Anterior cingulate cortex (tissue), 58 donors: ENCODE measurements around the gene TASOR2.

Source experiments
- DNase-seq, 58 donors: peaks; one replicate each; lab custom pipeline; 2025; lab: John Stamatoyannopoulos, UW

Gene TASOR2

DNA sequence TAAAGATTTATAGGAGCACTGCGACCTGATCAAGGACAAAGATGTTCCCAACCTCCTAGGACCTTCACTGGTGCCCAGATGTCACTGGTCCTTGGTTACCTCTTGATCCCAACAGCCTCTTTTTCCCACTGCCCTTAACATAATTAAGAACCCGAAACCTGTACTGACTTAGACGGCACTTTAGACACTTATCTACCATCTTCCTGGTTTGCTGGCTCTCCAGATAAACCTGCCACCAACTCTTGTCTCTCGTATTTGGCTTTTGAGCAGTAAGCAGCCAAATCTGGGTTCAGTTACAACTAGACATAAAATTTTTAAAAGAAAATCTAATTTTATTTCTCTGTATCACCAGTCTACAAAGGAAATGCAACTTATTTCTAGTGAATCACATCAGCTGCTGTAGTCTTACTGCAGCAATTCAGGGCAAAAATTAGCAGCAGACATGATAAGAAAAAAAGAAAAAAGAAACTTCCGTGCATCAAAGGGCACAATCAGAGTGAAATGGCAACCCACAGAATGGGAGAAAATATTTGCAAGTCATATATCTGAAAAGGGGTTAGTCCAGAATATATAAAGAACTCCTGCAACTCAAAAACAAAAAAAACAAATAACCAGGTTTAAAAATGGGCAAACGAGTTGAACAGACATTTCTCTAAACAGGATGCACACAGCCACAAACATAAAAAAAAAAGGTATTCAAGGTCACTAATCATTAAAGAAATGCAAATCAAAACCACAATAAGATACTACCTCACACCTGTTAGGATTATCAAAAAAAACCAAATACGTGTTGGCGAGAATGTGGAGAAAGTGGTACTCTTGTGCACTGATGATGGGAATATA is 27.7 kb upstream of the TASOR2 start:
- no peak for DNase-seq

DNA sequence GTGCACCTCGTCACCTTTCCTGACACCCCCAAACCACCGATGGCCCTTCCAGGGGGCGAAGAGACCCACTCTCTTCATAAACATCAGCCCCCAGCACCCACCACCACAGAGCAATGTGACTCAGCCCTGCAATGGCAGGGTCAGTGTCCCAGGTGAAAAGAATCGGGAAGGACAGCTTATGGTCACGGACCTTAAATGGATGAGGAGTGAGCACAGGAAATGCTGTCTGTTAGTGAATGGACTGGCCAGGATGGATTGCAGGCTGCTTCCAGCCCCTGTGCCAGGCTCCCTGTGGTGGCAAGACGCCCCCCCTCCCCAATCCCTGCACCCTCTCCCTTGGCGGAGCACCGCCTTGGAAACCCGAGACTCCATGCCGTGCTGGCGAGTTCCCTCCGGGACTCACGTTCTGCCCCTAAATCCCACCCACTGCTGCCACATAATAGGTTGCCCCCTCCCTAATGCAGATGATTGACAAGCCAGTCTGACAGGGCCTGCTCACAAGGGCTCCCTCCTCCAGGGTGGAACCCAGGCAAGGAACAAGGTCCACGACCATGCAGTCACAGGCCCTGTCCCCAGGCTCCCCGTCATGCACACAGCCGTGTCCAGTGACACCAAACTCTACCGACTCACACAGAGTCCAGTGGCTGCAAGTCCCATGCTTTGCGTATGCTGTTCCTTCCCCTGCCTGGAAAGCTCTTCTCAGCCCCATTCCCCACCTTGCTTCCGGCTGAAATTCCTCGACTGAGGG is 25.6 kb upstream of the TASOR2 start:
- DNase-seq: no peak

DNA sequence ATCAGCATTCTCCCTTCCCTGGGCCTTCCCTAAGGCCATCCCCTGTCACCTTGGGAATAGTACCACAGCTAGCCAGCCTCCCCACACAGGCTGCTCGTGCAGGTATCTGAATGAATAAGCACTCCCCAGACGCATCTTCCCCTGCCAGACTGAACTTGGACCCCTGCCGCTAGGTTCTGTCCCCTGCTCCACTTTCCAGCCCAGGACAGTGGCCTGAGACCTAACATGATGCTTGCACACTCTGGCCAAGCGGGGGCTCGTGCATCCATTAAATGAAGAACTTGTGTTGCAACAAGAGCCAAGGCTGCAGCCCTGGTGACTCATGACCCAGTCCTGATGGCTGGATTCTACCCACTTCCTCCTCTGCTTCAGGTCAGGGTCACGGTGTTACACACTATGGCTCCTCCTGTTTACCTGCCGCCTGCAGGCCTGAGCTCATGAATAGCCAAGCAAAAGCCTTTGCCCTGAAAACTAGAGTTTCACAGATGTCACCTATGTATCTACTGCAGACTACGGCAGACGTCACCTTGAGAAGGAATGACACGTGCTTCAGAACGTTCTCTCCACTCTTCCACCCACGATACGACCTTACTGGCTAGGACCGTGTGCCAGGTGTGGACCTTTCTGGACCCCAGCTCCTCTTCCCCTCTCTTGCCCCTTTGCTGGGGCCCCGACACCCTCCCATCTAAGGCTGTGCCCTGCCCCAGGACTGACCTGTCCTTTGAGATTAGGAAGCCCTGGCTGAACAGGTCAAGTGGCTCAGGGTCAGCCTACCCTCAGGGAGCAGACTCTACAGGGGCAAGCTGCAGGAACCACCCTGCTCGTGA is 24.7 kb upstream of the TASOR2 start:
- no peak for DNase-seq

DNA sequence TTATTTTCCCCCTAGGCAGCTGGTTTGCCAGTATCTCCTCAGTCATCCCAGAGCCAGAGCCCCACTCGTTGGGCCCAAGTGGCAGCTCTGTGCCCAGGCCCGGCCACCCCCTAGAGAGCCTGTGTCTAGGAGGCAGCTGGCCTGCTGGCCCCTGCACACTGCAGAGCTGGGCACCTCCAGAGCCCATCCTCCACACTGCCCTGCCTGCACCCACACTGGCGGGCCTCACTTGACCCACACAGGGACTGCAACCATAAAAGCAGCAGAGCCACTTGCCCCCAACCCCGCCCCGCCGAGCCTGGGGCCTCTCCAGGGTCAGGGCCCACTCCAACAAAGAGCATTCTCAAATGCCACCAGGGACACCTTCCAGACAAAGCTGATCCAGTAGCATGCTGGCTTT is 23.6 kb upstream of the TASOR2 start:
- no peak for DNase-seq

DNA sequence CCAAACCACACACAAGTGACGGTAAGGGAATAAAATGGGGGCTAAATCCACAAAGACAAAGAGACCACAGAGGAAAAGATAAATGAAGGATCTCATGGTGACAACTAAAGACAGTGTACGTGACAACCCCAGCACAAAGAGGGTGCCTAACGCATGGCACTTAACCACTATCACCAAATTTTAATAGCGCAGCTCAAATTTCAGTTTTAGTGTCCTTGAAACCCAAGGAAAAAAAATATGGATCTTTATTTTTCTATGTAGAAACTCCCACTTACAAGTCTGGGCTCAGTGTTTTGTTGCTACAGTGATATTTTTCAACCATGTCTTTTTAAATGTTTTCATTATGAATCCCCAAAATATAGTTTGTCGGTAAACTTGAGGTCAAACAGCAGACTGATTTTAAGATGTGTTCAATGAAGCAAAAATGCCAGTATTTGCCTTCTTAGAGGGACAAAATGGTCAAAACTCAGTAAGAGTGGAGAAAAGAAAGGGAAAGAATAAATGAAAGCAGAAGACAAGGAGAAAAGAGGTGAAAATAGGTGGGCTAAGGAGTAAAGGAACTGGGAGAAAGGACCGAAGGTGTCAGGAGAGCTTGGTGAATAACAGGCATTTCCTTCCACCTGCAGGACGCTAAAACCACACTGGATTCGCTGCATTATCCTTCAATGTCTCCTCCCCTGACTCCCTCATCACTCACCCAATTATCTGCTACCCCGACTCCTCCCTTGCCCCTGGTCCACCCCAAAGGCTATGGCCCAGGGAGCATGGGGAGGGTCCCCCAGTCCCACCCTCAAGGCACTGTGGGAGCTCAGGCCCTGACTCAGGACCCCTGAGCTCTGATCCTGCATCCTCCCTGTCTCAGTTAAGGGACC is 21.7 kb upstream of the TASOR2 start:
- no peak for DNase-seq

DNA sequence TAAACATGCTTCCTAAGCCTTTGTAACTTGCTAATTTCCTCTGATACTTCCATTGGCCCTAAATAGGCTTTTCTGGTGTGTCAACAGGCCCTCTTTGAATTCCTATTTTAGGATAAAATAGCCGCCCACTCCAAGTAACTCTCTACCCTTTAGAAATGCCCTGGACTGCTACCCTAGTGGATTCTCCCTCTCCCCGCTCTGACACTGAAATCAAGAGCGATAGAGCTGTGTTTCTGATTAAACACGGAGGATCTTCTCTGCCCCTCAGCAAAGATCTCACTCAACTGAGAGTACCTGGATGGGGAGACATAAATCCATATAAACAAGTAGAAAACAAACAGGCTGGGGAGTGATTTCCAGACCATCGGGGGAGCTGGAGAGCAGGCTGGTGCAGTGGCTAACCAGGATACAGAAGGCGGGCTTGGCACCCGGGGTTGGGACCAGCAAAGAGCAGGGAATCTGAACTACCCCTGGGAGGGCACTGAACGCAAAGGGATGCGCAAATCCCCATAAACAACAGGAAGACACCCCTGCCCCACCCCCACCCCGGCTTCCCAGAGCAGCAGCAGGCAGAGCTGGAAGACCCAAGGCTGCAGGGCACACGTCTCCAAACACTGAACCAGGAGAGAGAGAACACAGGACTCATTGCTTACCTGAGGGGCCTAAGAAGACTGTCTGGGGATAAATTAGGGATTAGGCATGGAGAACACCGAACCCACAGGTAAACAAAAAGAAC is 20.8 kb upstream of the TASOR2 start:
- DNase-seq: no peak

DNA sequence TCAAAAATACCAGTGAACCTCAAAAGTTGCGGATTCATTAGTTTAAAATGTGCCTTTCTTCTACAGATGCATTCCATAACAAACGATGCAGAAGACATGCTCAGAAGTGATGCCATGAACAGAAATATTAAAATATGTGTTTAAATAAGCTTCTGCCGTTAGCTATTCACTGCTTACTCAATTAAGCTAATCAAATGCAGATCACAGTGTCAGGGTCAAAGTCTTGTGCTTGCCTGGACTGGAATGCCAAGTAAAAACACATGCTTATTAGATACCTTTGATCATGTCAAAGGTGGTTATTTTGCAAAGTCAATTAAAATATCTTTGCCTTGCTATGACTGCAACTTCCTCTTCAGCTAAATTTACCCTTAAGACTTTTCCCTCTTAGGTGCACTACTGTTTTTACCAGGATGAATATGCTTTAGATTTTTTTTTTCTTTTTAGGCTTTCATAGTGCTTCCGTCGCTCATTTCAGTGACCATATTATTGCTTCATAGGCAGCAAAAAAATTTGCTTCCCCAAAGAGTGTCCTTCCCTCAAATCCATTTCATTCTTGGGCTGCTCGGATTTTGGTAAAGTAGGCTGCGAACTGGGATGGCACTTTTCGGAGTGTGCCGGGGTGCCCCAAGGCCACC is 19.1 kb upstream of the TASOR2 start:
- DNase-seq: no peak

DNA sequence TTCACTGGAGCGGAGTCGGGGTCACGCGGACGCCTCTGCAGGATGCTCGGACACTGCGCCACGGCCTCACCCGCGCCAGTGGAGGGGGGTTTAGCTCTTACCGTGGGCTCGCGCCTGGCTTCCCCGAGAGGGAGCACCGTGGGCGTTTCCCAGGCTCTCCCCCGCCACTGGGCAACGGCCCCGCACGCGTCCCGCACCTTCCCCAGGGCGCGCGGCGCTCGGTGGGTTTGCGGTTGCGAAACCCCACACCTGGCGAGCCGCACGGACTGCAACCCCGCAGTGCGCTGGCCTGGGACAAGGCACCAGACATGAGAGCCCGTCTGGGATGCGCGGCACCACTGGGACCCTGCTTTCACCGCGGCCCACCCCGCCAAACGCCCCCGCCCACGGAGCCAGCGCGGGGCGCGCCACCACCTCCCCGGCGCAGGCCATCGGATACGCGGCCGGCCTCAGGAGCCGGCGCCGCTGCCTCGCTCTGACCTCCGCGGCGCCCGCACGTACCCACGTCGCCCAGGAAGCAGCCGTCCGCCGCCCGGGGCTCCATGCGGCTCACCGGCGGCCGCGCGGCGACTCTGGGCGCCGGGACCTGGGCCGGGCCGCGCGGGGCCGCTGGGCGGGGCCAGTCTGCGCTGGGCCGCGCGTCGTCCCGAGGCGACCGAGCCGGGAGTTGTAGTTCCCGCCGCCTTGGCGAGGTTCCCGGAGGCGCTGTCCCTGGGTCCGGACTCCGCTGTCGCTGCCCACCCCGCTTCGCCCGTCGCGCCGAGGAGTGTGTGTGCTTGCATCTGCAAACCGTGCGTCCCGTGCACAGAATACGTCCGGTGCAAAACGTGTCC is 18.4 kb upstream of the TASOR2 start, which contains the start of gene ASB13:
Gene ASB13 (minus strand): TSS at position 588 of the 833 bp plus-strand sequence. CDS start 44 bp downstream, at position 544.
- DNase-seq: peak in 53 of 58 donors; percentile 12 to 76 (median 48)

DNA sequence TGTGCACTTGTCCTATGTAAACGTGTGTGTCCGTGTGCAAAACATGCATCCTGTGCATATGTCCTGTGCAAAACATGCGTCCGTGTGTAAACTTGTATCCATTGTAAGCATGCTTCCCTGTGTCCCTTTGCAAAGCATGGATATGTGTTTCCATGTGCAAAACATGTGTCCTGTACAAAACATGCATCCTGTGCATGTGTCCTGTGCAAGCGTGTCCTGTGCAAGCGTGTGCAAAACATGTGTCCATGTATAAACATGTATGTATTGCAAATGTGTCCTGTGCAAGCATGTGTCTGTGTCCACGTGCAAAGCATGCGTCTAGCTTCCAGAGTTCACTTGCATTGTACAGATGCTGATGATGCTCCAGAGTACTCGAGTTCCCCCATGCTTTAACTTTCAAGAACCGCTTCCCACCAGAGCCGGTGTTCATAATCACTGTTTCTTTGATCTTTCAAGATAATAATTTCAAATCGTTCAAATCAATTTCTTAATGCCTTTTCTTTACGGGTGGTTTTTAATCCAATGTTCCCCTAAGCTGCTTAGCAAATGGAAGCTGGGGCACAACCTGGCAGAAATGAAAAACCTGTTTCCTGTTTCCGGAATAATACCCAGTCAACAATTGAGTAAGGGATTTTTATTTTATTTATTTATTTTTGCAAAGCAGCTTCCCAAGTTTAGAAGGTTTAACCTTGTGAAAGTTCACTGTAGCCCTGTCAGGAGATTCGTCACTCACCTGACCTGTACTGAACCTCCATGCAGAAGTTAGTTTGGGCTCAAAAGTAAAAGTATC is 17.6 kb upstream of the TASOR2 start:
- no peak for DNase-seq

DNA sequence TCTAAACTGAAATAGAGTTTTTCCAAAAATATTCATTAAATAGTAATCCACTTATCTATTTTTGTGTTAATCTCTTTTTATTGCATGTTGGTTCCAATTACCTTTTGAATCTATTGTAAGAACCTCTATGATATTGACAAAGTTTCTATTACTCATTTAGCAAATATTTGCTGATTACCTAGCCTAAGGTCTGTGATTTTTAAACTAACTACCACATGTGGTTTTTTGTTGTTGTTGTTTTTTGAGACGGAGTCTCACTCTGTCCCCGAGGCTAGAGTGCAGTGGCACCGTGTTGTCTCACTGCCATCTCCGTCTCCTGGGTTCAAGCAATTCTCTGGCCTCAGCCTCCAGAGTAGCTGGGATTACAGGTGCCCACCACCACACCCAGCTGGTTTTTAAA is 16.2 kb upstream of the TASOR2 start:
- no peak for DNase-seq

DNA sequence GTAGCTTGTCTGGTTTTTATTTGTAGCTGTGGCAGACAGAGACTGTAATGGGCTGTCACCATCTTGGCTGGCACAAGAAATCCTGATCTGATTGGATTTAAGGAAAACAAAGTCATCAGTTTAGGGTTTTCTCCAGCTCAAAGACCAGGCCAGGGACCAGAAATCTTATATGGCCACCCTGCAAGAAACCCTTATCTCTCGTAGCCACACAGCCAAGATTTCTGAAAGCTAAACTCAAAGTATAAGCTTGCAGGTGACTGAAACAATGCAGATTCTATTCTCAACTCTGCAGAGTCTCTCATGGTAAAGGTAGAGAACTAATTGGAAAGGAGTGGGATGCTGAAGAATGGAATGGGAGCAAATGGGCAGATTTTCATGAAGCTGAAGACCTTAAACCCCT is 15.0 kb upstream of the TASOR2 start:
- no peak for DNase-seq

DNA sequence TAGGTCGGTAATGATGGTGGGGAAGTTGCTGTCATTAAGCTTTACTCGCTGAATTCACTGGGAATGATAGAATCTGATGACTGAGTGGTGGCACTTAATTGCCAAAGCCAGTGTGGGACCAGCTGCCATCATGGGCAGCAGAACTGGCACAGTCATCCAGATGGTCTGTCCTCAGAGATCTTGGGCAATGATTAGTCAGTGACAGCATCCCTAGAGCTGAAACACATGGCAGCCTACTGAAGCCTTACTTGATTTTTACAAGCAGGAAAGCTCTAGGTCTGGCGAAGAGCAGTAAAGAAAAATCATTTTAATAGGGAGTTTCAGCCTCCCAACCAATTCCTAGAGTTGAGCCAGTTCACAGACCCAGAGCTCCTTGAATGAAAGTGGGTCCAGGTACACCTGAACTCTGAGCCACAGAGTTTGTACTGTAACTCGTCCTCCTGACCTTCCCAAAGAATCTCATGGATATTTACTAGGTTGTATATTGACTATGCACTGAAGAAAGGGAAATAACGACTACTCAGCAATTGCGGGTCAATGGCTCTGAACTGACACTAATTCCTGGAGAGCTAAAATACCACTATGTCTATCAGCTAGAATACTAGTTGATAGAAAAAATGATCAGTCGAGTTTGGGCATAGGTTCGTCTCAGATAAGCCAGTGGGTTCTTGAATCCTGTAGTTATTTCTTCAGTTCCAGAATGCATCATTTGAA is 13.8 kb upstream of the TASOR2 start:
- DNase-seq: no peak

DNA sequence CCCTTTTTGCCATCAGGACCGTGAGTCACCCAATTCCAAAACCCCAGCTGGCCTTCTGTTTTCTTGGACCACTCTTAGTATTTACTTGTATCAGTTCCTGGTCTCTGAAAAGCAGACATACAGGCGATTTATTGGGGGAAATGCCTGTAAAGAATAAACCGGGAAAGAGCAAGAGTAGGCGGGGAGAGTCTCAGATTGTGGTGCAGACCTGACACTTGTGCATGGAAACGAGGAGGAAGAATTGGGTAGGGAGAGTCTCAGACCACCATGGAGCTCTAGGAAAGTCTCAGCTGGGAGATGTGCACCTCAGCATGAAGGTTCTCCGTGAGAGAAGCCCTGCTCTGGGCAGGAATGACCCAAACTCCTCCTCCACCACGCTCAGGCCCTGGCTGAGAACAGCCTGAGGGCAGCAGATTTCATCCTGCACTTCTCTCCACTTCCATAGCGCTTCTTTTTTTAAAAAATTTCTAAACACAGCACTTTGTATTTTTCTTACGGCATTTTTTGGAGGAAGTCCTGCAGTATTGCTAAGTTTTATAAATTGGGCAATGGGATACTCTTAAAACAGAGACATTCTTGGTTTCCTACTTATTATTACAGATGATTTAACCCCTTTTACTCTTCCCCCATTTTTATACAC is 6.1 kb upstream of the TASOR2 start:
- no peak for DNase-seq

DNA sequence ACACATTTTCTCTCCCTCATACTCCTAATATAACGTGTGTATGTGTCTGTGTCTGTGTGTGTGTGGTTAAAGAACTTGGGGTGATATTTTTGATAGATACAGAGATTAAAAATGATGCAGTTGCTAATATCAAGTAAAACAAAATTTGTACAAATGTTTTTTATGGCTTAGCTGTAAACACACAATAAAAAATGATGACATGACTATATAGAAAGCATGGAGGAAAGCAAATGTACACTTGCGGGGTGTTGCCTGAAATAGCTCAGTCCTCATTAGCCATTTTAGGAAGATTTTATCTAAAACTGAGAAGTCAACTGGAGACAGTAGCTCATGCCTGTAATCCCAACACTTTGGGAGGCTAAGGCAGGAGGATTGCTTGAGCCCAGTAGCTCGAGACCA is 5.6 kb upstream of the TASOR2 start:
- DNase-seq: no peak

DNA sequence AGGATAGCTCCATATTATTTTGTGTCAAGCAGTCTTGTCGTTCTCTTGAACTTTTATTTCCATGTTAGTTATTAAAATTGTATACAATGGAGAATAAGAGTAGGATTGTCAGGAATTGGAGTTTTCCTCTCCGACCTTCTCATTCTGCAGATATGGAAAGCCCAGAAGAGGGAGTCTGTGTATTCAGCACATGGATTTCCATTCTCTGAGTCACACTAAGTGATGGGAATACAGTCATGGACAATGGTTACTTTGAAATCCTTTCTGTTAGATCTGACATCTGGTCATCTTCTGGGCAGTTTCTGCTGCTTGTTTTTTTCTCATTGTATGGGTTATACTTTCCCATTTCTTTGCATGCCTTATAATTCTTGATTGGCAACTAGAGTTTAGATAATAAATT is 5.0 kb upstream of the TASOR2 start:
- peak in 1 of 58 donors; percentile 18 for DNase-seq

DNA sequence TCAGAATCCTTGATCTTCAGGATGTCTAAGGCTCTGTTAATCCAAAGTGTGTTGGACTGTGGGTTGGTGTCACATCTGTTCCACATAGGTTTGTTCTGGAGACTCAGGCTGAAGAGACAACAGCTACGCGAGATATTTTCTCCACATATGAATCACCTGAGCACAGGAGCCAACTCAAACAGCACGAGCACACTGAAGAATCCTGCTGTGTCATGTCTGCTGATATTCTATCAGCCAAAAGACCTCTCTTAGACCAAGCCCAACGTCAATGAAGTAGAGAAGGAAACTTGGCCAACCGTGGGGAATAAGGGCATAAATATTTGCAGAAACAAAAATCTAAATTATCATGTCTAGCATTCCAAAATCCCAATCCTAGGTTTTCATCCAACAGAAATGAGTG is 2.7 kb upstream of the TASOR2 start:
- DNase-seq: no peak
